Trophoblast cell (in vitro differentiated cells and primary cell): ENCODE results near the gene LIMD2.

ENCODE experiments used
- DNase-seq, 2 donors: peaks; one replicate each; pipeline ENCODE4 v3.0.0-alpha.2; 2016
- H2AFZ ChIP-seq: 2 replicates; pipeline ENCODE4 v1.6.1; 2013; ENCODE audit warnings: low read length, moderate library complexity, mild to moderate bottlenecking; ENCODE audit not compliant: insufficient read depth, poor library complexity
- H2AK5ac ChIP-seq: 2 replicates; pipeline ENCODE4 v1.6.1; 2013; ENCODE audit warnings: mild to moderate bottlenecking, low read length
- H2BK120ac ChIP-seq: 2 replicates; pipeline ENCODE4 v1.6.1; 2013; ENCODE audit warnings: low read length, mild to moderate bottlenecking, moderate library complexity; ENCODE audit not compliant: insufficient read depth, poor library complexity
- H2BK12ac ChIP-seq: 2 replicates; pipeline ENCODE4 v1.6.1; 2013; ENCODE audit warnings: mild to moderate bottlenecking, low read length, moderate library complexity
- H2BK5ac ChIP-seq: 2 replicates; pipeline ENCODE4 v1.6.1; 2013; ENCODE audit warnings: low read length, low read depth, moderate library complexity, mild to moderate bottlenecking; ENCODE audit not compliant: poor library complexity
- H3K14ac ChIP-seq: 2 replicates; pipeline ENCODE4 v1.6.1; 2013; ENCODE audit warnings: mild to moderate bottlenecking, low read length
- H3K18ac ChIP-seq: 2 replicates; pipeline ENCODE4 v1.6.1; 2013; ENCODE audit warnings: mild to moderate bottlenecking, low read length
- H3K23ac ChIP-seq: 2 replicates; pipeline ENCODE4 v1.6.1; 2013; ENCODE audit warnings: low read length
- H3K27ac ChIP-seq: 2 replicates; pipeline ENCODE4 v1.5.1; 2013; ENCODE audit warnings: low read depth, mild to moderate bottlenecking, inconsistent platforms, low read length, moderate library complexity
- H3K27me3 ChIP-seq: 2 replicates; pipeline ENCODE4 v1.6.1; 2013; ENCODE audit warnings: inconsistent platforms, mild to moderate bottlenecking, low read length, moderate library complexity; ENCODE audit not compliant: insufficient read depth
- H3K36me3 ChIP-seq, 2 experiments: 1 replicate in 1 of 2; 2 replicates in 1 of 2; pipeline ENCODE4 v1.6.1; 2013; ENCODE audit warnings: low read length in 2 of 2, mild to moderate bottlenecking in 2 of 2, moderate library complexity in 1 of 2; ENCODE audit not compliant: insufficient read depth in 2 of 2, control insufficient read depth in 1 of 2
- H3K4ac ChIP-seq: 2 replicates; pipeline ENCODE4 v1.6.1; 2013; ENCODE audit warnings: low read depth, mild to moderate bottlenecking, low read length, moderate library complexity
- H3K4me1 ChIP-seq, 2 experiments: 1 replicate in 1 of 2; 2 replicates in 1 of 2; pipeline ENCODE4 v1.6.1; 2013; ENCODE audit warnings: low read length in 2 of 2, mild to moderate bottlenecking in 2 of 2, moderate library complexity in 1 of 2; ENCODE audit not compliant: insufficient read depth in 2 of 2, control insufficient read depth in 1 of 2
- H3K4me2 ChIP-seq: 2 replicates; pipeline ENCODE4 v1.6.1; 2013; ENCODE audit warnings: inconsistent platforms, mild to moderate bottlenecking, low read length, moderate library complexity
- H3K4me3 ChIP-seq: 2 replicates; pipeline ENCODE4 v1.5.1; 2013; ENCODE audit warnings: mild to moderate bottlenecking, low read depth, low read length, inconsistent platforms
- H3K79me1 ChIP-seq: one replicate; pipeline ENCODE4 v1.6.1; 2013; ENCODE audit warnings: low read length
- H3K79me2 ChIP-seq: 2 replicates; pipeline ENCODE4 v1.6.1; 2013; ENCODE audit warnings: low read length, mild to moderate bottlenecking; ENCODE audit not compliant: control insufficient read depth, insufficient read depth, poor library complexity
- H3K9ac ChIP-seq: 2 replicates; pipeline ENCODE4 v1.6.1; 2013; ENCODE audit warnings: mild to moderate bottlenecking, low read length
- H3K9me3 ChIP-seq: 2 replicates; pipeline ENCODE4 v1.6.1; 2013; ENCODE audit warnings: low read depth, mild to moderate bottlenecking, control low read depth, inconsistent platforms, low read length; ENCODE audit not compliant: insufficient read depth
- H4K12ac ChIP-seq: 2 replicates; pipeline ENCODE4 v1.6.1; 2013; ENCODE audit warnings: low read depth, mild to moderate bottlenecking, low read length, moderate library complexity
- H4K8ac ChIP-seq: 2 replicates; pipeline ENCODE4 v1.6.1; 2013; ENCODE audit warnings: low read depth, mild to moderate bottlenecking, low read length, moderate library complexity
- H4K91ac ChIP-seq: one replicate; pipeline ENCODE4 v1.6.1; 2013; ENCODE audit warnings: low read depth, mild to moderate bottlenecking, low read length, moderate library complexity
- WGBS: extraction: QIAGEN DNeasy Blood & Tissue Kit; methylation state at CpG from one replicate; pipeline ENCODE4 v1.1.7; 2013; ENCODE audit warnings: missing lambda C conversion rate; ENCODE audit not compliant: insufficient read length, insufficient coverage; ENCODE audit errors: extremely low coverage; 5-methylcytosine and 5-hydroxymethylcytosine counted together

The LIMD2 gene

DNA sequence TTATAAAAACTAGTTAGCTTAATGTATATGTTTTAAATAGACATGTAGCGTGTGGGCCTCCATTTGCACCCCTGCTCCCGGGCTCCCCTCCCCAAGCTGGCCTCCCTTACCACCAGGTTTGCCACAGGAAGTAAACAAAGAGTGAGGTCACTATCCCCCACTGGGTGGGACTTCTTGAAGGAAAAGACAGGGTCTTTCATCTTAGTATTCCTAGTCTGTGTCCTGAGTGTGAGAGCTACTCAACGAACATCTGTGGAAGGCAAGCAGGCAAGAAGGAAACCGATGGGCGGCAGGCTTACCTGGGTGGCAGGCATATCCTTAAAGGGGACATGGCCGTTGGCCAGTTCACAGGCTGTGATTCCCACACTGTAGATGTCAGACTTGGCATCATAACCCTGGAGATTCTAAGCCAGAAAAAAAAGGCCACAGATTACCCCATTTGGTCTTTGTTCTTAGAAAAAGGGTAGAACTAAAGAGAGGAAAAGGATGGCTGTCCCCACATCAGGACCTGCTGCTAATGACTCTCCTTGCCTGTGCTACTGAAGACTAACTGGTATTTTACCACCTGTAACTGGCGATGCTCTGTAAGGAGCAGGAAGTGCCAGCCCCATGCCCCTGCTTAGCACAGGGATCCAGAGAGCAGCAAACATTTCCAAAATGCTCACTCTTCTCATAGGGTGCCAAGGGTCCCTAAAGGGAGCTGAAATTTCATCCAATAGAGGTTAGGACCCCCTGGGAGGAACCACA is 6.6 kb upstream of the LIMD2 start:
- Histone ChIP-seq H3K23ac (no peak overlapping the region), H3K4me1 (peaks cover 0 to under 1% of the 10 kb centered on the region in 2 experiments), H3K4me2 (no peak overlapping the region), H4K8ac (no peak overlapping the region), H3K27ac (no peak overlapping the region), H3K9ac (no peak overlapping the region), H2BK120ac (no peak overlapping the region), H4K12ac (no peak overlapping the region), H3K18ac (no peak overlapping the region), H2BK5ac (no peak overlapping the region), H3K4me3 (no peak overlapping the region), H2AK5ac (no peak overlapping the region), H3K36me3 (peaks cover 13 to 33% of the 10 kb centered on the region in 2 experiments), H3K79me1 (no peaks in the 10 kb centered on the region), H4K91ac (no peak overlapping the region), H3K14ac (no peak overlapping the region), H3K27me3 (no peaks in the 10 kb centered on the region), H3K9me3 (peaks cover 2% of the 10 kb centered on the region), H2AFZ (no peak overlapping the region), H3K4ac (no peak overlapping the region), H2BK12ac (no peak overlapping the region), H3K79me2 (no peaks in the 10 kb centered on the region)
- DNase-seq: no peak
- no CpG with 5 or more reads among the region's 7 CpGs for WGBS

GRCh38 chr17:63705657-63706056 is 5.7 kb upstream of the LIMD2 start:
- Histone ChIP-seq H3K23ac (no peak overlapping the region), H3K4me2 (no peak overlapping the region)

DNA sequence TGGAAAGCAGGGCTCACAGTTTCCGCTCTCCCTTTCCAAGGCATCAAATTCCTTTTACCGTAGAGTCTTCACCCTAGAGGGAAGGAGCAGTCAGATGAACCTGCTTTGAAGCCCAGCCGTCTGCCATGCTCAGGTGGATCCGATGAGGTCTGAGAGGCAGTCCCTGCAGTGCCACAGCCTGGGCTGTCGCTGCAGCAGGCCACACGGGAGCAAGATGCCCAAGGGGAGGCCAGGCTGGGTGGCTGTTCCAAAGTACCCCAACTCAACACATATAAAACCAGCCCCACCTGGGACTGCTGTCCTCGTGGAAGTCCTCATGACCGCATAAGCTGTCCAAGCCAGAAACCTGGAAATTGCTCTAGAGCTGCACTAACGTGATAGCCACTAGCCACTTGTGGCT is 4.9 kb upstream of the LIMD2 start:
- Histone ChIP-seq H4K91ac (no peak overlapping the region), H3K9me3 (peaks cover 2% of the 10 kb centered on the region), H3K9ac (no peak overlapping the region), H3K36me3 (peaks cover 13 to 25% of the 10 kb centered on the region in 2 experiments), H2BK12ac (no peak overlapping the region), H3K4ac (no peak overlapping the region), H3K14ac (no peak overlapping the region), H2AK5ac (no peak overlapping the region), H3K79me1 (peaks cover 6% of the 10 kb centered on the region), H3K27ac (no peak overlapping the region), H3K79me2 (peaks cover 4% of the 10 kb centered on the region), H3K18ac (no peak overlapping the region), H3K4me3 (no peak overlapping the region), H2BK120ac (no peak overlapping the region), H3K4me1 (peaks cover 4 to 13% of the 10 kb centered on the region in 2 experiments), H3K23ac (no peak overlapping the region), H4K8ac (no peak overlapping the region), H2AFZ (no peak overlapping the region), H4K12ac (no peak overlapping the region), H3K27me3 (no peaks in the 10 kb centered on the region), H3K4me2 (no peak overlapping the region), H2BK5ac (no peak overlapping the region)
- no CpG with 5 or more reads among the region's 9 CpGs for WGBS
- DNase-seq: no peak

More at GRCh38 chr17:63705657-63706056, 5.7 kb upstream of the LIMD2 start:
- Histone ChIP-seq H3K27me3 (no peaks in the 10 kb centered on the region), H3K14ac (no peak overlapping the region), H3K36me3 (peaks cover 13 to 31% of the 10 kb centered on the region in 2 experiments), H3K4me1 (peaks cover 2 to 9% of the 10 kb centered on the region in 2 experiments), H2AK5ac (no peak overlapping the region), H3K9ac (no peak overlapping the region), H3K4ac (no peak overlapping the region), H4K91ac (no peak overlapping the region), H2BK12ac (no peak overlapping the region), H4K8ac (no peak overlapping the region), H2BK5ac (no peak overlapping the region), H3K18ac (no peak overlapping the region), H3K27ac (no peak overlapping the region), H3K79me1 (peaks cover 2% of the 10 kb centered on the region), H4K12ac (no peak overlapping the region), H2AFZ (no peak overlapping the region), H3K9me3 (peaks cover 2% of the 10 kb centered on the region), H2BK120ac (no peak overlapping the region), H3K4me3 (no peak overlapping the region), H3K79me2 (no peaks in the 10 kb centered on the region)
- no CpG with 5 or more reads among the region's 3 CpGs for WGBS
- no peak for DNase-seq

DNA sequence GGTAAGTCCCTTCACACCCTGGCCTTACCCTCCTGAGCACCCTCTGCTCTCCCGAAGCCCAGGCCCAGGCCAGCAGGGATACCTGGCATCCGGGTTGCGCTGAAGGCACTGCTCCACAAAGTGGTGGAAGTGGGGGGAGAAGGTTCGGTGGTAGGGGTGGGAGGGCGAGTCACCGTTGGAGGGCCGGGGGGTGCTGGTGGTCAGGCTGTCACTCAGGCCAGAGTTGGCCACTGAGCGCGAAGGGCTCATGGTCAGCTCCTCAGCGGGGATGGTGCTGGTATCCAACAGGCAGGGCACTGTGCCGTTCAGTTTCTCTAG is 4.3 kb upstream of the LIMD2 start:
- H3K23ac ChIP-seq: no peak overlapping the region
- H3K18ac ChIP-seq: no peak overlapping the region
- no peak overlapping the region for H2BK120ac ChIP-seq
- H2BK12ac ChIP-seq: no peak overlapping the region
- no peak overlapping the region for H3K9ac ChIP-seq
- H3K36me3 ChIP-seq: peaks cover 13 to 23% of the 10 kb centered on the region in 2 experiments
- peaks cover 6% of the 10 kb centered on the region for H3K79me1 ChIP-seq
- H4K91ac ChIP-seq: no peak overlapping the region
- H3K4me3 ChIP-seq: no peak overlapping the region
- peaks cover 4 to 13% of the 10 kb centered on the region in 2 experiments for H3K4me1 ChIP-seq
- peaks cover 2% of the 10 kb centered on the region for H3K9me3 ChIP-seq
- no CpG with 5 or more reads among the region's 11 CpGs for WGBS
- no peak overlapping the region for H3K4ac ChIP-seq
- peaks cover 4% of the 10 kb centered on the region for H3K79me2 ChIP-seq
- H2BK5ac ChIP-seq: no peak overlapping the region
- no peak overlapping the region for H2AFZ ChIP-seq
- no peak for DNase-seq
- H3K27ac ChIP-seq: no peak overlapping the region
- no peak overlapping the region for H2AK5ac ChIP-seq
- no peak overlapping the region for H4K12ac ChIP-seq
- no peaks in the 10 kb centered on the region for H3K27me3 ChIP-seq
- H4K8ac ChIP-seq: no peak overlapping the region
- H3K14ac ChIP-seq: no peak overlapping the region
- no peak overlapping the region for H3K4me2 ChIP-seq
